ENCODE measurements around the gene APOM.

Gene APOM

DNA sequence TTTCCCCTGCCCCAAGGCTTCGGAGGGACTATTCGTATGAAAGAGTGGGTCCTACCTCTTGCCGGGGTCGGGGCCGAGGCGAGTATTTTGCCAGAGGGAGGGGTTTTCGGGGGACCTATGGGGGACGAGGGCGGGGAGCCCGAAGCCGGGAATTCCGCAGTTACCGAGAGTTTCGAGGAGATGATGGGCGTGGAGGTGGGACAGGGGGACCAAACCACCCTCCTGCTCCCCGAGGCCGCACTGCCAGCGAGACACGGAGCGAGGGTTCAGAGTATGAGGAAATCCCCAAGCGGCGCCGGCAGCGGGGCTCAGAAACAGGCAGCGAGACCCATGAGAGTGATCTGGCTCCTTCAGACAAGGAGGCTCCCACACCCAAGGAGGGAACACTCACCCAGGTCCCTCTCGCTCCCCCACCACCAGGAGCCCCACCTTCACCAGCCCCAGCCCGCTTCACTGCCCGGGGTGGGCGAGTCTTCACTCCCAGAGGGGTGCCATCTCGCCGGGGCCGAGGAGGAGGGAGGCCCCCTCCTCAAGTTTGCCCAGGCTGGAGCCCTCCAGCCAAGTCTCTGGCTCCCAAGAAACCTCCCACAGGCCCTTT lies 23.9 kb upstream of the APOM start:
- DNase-seq = no peak

DNA sequence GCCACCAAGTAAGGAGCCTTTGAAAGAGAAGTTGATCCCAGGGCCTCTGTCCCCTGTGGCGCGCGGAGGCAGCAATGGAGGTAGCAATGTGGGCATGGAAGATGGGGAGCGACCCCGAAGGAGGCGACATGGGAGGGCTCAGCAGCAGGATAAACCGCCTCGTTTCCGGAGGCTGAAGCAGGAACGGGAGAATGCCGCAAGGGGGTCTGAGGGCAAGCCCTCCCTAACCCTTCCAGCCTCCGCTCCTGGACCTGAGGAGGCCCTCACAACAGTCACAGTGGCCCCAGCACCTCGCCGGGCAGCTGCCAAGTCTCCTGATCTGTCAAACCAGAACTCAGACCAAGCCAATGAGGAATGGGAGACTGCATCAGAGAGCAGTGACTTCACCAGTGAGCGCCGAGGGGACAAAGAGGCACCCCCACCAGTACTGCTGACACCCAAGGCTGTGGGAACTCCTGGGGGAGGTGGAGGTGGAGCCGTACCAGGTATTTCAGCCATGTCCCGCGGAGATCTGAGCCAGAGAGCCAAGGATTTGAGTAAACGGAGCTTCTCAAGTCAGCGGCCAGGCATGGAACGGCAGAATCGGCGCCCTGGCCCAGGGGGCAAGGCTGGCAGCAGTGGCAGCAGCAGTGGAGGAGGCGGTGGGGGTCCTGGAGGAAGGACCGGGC lies 23.3 kb upstream of the APOM start:
- DNase-seq = no peak

DNA sequence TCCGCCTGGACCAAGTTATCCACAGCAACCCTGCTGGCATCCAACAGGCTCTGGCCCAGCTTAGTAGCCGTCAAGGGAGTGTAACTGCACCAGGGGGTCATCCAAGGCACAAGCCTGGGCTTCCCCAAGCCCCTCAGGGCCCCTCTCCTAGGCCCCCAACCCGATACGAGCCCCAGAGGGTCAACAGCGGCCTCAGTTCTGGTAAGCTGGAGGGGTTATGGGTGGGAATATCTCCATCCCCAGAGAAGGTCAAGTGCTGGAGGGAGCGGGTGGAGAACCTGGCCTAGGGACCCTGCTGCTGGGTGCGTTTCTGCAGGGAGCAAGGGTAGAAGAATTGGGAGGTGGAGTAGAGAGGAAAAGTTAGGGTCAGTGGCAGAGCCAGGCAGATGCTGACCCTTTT lies 22.2 kb upstream of the APOM start:
- DNase-seq = no peak

DNA sequence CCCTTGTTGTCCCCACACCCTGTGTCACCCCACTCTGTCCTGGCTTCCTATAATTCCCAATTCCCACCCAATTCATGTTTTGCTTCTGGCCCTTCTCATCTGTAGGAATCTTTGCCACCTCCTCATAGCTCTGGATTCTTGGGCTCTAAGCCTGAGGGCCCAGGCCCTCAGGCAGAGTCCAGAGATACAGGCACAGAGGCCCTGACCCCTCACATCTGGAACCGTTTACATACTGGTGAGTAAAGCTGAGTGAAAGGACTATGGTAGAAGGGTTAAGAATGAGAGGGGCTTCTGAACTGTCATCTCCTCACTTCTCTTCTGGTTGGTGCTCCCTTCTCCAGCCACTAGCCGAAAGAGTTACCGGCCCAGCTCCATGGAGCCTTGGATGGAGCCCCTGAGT lies 21.6 kb upstream of the APOM start:
- no peak for DNase-seq

DNA sequence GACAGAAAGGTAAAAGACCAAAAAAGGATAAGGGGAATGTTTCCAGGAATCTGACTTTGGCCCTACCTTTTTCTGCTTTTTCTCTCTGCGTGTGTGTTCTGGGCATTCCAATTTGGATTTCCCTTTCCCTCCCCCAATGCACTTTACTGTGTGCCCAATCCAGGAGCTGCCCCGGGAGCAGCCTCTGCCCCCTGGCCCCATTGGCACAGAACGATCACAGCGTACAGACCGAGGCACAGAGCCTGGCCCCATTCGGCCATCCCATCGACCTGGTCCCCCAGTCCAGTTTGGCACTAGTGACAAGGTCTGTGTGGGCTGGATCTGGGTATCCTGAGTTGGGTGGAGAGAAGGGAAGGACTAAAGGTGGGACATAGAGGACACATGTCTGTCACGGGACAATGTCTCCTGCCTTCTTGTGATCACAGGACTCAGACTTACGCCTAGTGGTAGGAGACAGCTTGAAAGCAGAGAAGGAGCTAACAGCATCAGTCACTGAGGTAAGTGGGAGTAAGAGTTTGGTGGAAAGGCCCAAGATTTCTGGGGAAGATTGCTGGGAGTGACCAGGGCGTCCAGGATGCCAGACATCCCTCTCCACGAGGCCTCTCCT lies 20.6 kb upstream of the APOM start:
- no peak for DNase-seq

GRCh38 chr6:31636698-31637596 lies 18.7 kb upstream of the APOM start:
- DNase-seq = no peak

DNA sequence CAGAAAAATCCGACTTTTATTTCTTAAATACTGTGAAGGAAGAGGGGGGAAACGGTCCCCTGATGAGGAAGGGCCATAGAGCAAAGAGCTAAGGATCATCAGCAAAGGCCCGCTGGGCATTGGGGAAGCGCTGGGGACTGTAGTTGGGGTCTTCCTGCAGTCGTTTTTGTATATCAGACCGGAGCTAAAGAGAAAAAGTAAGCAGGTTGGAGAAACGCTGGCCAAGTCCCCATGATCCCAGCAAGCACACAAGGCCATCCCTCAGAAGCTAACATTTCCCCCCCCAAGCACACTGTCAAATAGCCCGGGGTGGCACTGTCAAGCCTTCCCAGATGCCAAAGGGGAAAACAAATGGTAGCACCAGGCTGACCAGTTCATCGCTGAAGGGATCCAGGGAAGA lies 16.7 kb upstream of the APOM start:
- DNase-seq = no peak

- DNase-seq = peak in 1 of 2 donors; percentile 26
These were observed 16.2 kb upstream of the APOM start for GRCh38 chr6:31639449-31639861.

DNA sequence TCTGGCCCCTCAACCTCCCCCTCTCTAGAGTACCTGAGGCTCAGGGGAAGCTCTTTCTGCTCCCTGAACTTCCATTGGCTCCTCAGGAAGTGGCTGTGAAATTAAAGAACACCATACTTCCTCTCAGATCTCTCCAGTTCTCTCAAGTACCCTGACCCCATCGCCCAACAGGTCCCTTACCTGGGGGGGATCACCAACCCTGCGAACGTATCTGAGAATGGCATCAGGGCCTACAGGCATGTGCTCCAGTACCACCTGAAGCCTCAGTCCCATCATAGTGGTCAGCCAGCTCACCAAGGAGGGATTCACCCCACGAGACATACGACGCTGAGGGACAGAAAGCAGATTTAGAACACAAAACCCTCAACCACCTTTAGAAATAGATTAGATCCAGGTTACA lies 15.1 kb upstream of the APOM start:
- no peak for DNase-seq

- no peak for DNase-seq
These were observed 14.3 kb upstream of the APOM start for GRCh38 chr6:31641370-31641769.

GRCh38 chr6:31642798-31643570 lies 12.7 kb upstream of the APOM start:
- no peak for DNase-seq

DNA sequence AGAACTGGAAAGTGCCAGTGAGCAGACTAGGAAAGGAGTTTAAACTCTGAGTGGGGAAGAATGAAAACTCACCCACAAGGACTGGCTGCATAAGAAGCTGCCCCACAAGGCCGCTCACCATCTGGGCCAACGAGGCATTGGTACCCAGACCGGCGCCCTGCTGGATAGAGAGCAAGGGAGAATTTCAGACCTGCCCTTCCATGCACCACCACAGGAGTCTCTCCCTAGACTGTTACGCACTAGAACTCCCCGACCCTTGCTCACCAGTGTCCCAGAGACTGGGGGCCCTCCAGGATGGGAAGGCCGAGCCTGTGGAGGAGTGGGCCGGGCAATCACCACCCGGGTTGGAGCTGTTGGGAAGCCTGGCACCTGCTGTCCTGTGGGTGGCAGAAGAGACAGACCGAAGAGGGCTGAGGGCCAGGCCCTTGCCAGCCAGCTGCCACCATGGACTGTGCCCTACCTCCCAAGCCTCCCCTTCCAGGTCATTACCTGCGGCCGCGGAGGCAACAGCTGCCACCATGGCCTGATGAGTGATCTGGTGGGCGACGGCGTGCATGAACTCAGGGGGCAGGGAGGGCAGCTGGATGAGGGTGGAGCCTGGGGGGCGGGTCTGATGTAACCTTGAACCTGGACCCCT lies 11.8 kb upstream of the APOM start:
- no peak for DNase-seq

- no peak for DNase-seq
These were observed 10.4 kb upstream of the APOM start for GRCh38 chr6:31645325-31645724.

DNA sequence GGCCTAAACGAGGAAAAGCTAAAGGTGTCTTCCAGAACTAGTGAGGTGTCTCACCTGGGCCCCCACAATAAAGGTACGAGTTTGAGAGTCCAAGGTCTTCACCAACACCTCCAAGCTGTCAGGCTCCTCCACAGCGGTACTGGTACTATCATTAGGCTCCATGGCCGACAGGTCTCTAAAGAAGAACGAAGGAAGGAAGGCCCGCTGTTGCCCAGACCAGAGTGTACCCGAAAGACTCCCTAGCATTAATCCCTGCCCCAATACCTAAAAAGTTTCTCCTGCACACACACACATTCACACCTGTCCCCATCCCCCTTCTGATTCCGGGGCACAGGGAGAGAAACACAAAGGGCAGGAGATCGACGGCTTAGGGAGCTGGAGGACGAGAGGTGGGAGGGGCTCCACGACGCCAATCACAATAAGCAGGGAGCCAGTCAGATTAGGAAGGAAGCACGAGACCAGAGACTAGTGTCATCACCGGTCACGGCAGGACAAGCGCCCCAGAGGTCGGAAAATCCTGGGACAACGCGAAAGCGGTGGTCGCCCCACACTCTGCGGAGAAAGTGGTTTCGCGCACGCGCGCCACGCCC lies 4.0 kb upstream of the APOM start:
- DNase-seq = no peak

GRCh38 chr6:31652925-31653724 lies 2.6 kb upstream of the APOM start:
- peak in 1 of 2 donors; percentile 90 for DNase-seq

GRCh38 chr6:31654574-31655348 lies 933 bp upstream of the APOM start:
- DNase-seq = no peak

- peak in 1 of 2 donors; percentile 25 for DNase-seq
These were observed 1.9 kb downstream of the APOM start for GRCh38 chr6:31657406-31658157.

- no peak for DNase-seq
These were observed 2.5 kb downstream of the APOM start for GRCh38 chr6:31658158-31658688.
